WTC11 (cell line): Measurements from ENCODE around the gene ZNF514. TPM values are rescaled to one million over a fixed set of nuclear protein-coding genes. Genes with fewer than 3 reads are reported as not detected.

ENCODE experiments used
- ATAC-seq: fragments of 200-7000 bp; cut with Tn5 transposase; 2 replicates; pipeline ENCODE4 v1.10.0; 2021; ENCODE audit warnings: mild to moderate bottlenecking, moderate library complexity
- CTCF ChIA-PET: fragments of 300-600 bp; sonication (Branson Sonifier 250); formaldehyde crosslinking; loops from one replicate; lab custom pipeline; 2021; ENCODE audit warnings: antibody characterized with exemption; lab: Charles Lee
- POLR2A ChIA-PET: fragments of 350-600 bp; sonication (Branson Sonifier 250); formaldehyde crosslinking; loops from one replicate; lab custom pipeline; 2021; ENCODE audit warnings: antibody characterized with exemption; lab: Charles Lee
- DNase-seq: peaks from one replicate; pipeline ENCODE4 v3.0.0; 2021; ENCODE audit warnings: low spot score
- H3K27ac Mint-ChIP-seq: 2 replicates; pipeline ENCODE4 v1.8.0; 2021; ENCODE audit warnings: mixed read lengths
- H3K27me3 Mint-ChIP-seq: 2 replicates; pipeline ENCODE4 v1.8.0; 2021; ENCODE audit warnings: low read depth, mild to moderate bottlenecking, moderate library complexity, mixed read lengths
- H3K36me3 Mint-ChIP-seq: 2 replicates; pipeline ENCODE4 v1.8.0; 2021; ENCODE audit warnings: mixed read lengths
- H3K4me1 Mint-ChIP-seq: 2 replicates; pipeline ENCODE4 v1.8.0; 2022; ENCODE audit warnings: mixed read lengths
- H3K4me3 Mint-ChIP-seq: 2 replicates; pipeline ENCODE4 v1.8.0; 2021; ENCODE audit warnings: mild to moderate bottlenecking, moderate library complexity, mixed read lengths
- H3K9me3 Mint-ChIP-seq: 2 replicates; pipeline ENCODE4 v1.8.0; 2021; ENCODE audit warnings: mixed read lengths
- ARID4B ChIP-seq: sonication (generic); formaldehyde crosslinking; IDR thresholded peaks from 2 replicates; pipeline ENCODE4 v1.8.0; 2023; ENCODE audit warnings: missing genetic modification reagents, mild to moderate bottlenecking, borderline replicate concordance
- ATF6 ChIP-seq: sonication (generic); formaldehyde crosslinking; IDR thresholded peaks from 2 replicates; pipeline ENCODE4 v1.8.1; 2023; ENCODE audit warnings: mild to moderate bottlenecking, missing genetic modification reagents
- CREB1 ChIP-seq: sonication (generic); formaldehyde crosslinking; IDR thresholded peaks from 2 replicates; pipeline ENCODE4 v1.8.0; 2023; ENCODE audit warnings: mild to moderate bottlenecking, missing genetic modification reagents
- E2F4 ChIP-seq: sonication (generic); formaldehyde crosslinking; IDR thresholded peaks from 2 replicates; pipeline ENCODE4 v1.8.1; 2022; ENCODE audit warnings: low read depth, mild to moderate bottlenecking, moderate library complexity, missing genetic modification reagents, borderline replicate concordance
- E2F5 ChIP-seq: sonication (generic); formaldehyde crosslinking; IDR thresholded peaks from 2 replicates; pipeline ENCODE4 v1.8.1; 2022; ENCODE audit warnings: mild to moderate bottlenecking, moderate library complexity, missing genetic modification reagents
- GABPB1 ChIP-seq: sonication (generic); formaldehyde crosslinking; IDR thresholded peaks from 2 replicates; pipeline ENCODE4 v1.8.1; 2023; ENCODE audit warnings: mild to moderate bottlenecking, missing genetic modification reagents
- MAX ChIP-seq: sonication (generic); formaldehyde crosslinking; IDR thresholded peaks from 2 replicates; pipeline ENCODE4 v1.8.0; 2022; ENCODE audit warnings: mild to moderate bottlenecking, missing genetic modification reagents
- NFE2L1 ChIP-seq: sonication (generic); formaldehyde crosslinking; IDR thresholded peaks from 2 replicates; pipeline ENCODE4 v1.8.1; 2023; ENCODE audit warnings: missing genetic modification reagents
- TEAD1 ChIP-seq: sonication (generic); formaldehyde crosslinking; IDR thresholded peaks from 2 replicates; pipeline ENCODE4 v1.8.0; 2022; ENCODE audit warnings: mild to moderate bottlenecking, missing genetic modification reagents
- ZNF232 ChIP-seq: sonication (generic); formaldehyde crosslinking; IDR thresholded peaks from 2 replicates; pipeline ENCODE4 v1.8.0; 2022; ENCODE audit warnings: mild to moderate bottlenecking, missing genetic modification reagents
- total RNA-seq: library from RNA; stranded (reverse); gene quantifications from 3 replicates; pipeline ENCODE4 v1.2.3, GENCODE V29; 2021

The ZNF514 gene
- total RNA-seq, 1 experiment from 2014 or later = 19.3 TPM

GRCh38 chr2:95165030-95165370 is 5.4 kb upstream of the ZNF514 start:
- POLR2A ChIA-PET = interaction anchor here (0.6 to 1.7 kb wide), 2 partner anchors 43 to 80 kb away, joined by 4 to 6 read pairs; partner anchors contain the start of gene MRPS5
- TF ChIP-seq ARID4B (CRISPR knock-in tag) (peak; percentile 13; the same call in 1 of the 2 replicates), E2F5 (CRISPR knock-in tag) (no peak)
- TF ChIP-seq, all 79 proteins: peak for 1
- CTCF ChIA-PET = interaction anchor here (1.7 to 2.6 kb wide), 3 partner anchors 49 to 111 kb away, joined by 4 to 9 read pairs (median 8); no protein-coding TSS in a partner anchor
- H3K27me3 Mint-ChIP-seq = peaks cover 5% of the 10 kb centered on the region; the same call in 1 of the 2 replicates
- peak overlapping the region; percentile 98 for H3K4me3 Mint-ChIP-seq
- no peaks in the 10 kb centered on the region for H3K36me3 Mint-ChIP-seq
- H3K27ac Mint-ChIP-seq = peak overlapping the region; percentile 96
- peak; percentile 4; the same call in 1 of the 2 replicates for ATAC-seq
- no peaks in the 10 kb centered on the region for H3K9me3 Mint-ChIP-seq
- peaks cover 23% of the 10 kb centered on the region for H3K4me1 Mint-ChIP-seq
- DNase-seq = no peak

GRCh38 chr2:95158891-95159619 is 593 bp downstream of the ZNF514 start:
- ChIA-PET POLR2A (interaction anchor here (1.0 to 1.3 kb wide), 2 partner anchors 11 to 37 kb away, joined by 3 read pairs; partner anchors contain the start of gene MRPS5), CTCF (interaction anchor here (0.9 to 1.9 kb wide), 4 partner anchors 37 to 230 kb away, joined by 3 to 7 read pairs (median 4); partner anchors contain the start of gene MRPS5)
- H3K4me1 Mint-ChIP-seq = peaks cover 11% of the 10 kb centered on the region
- no peak overlapping the region for H3K27ac Mint-ChIP-seq
- peak; percentile 51 for DNase-seq
- peak overlapping the region; percentile 79 for H3K4me3 Mint-ChIP-seq
- H3K36me3 Mint-ChIP-seq = peaks cover 25% of the 10 kb centered on the region
- H3K27me3 Mint-ChIP-seq = peaks cover 17% of the 10 kb centered on the region
- TF ChIP-seq ARID4B (CRISPR knock-in tag) (no peak), ATF6 (CRISPR knock-in tag) (no peak), GABPB1 (peak; percentile 40; the same call in 1 of the 2 replicates), MAX (CRISPR knock-in tag) (0 out of 2 replicates have a peak, but pooled peaks have one; percentile 11), TEAD1 (CRISPR knock-in tag) (no peak), E2F4 (CRISPR knock-in tag) (no peak), CREB1 (CRISPR knock-in tag) (no peak), ZNF232 (CRISPR knock-in tag) (no peak), NFE2L1 (CRISPR knock-in tag) (no peak)
- ATAC-seq = peak; percentile 77
- 0 out of 2 replicates have a peak, but pooled peaks cover 4% of the 10 kb centered on the region for H3K9me3 Mint-ChIP-seq
